ENCODE measurements around the gene HOXC9. TPM values are rescaled to one million over a fixed set of nuclear protein-coding genes. Genes with fewer than 3 reads are reported as not detected.

Gene HOXC9
- total and polyA plus RNA-seq, 11 donors, result not detected

DNA sequence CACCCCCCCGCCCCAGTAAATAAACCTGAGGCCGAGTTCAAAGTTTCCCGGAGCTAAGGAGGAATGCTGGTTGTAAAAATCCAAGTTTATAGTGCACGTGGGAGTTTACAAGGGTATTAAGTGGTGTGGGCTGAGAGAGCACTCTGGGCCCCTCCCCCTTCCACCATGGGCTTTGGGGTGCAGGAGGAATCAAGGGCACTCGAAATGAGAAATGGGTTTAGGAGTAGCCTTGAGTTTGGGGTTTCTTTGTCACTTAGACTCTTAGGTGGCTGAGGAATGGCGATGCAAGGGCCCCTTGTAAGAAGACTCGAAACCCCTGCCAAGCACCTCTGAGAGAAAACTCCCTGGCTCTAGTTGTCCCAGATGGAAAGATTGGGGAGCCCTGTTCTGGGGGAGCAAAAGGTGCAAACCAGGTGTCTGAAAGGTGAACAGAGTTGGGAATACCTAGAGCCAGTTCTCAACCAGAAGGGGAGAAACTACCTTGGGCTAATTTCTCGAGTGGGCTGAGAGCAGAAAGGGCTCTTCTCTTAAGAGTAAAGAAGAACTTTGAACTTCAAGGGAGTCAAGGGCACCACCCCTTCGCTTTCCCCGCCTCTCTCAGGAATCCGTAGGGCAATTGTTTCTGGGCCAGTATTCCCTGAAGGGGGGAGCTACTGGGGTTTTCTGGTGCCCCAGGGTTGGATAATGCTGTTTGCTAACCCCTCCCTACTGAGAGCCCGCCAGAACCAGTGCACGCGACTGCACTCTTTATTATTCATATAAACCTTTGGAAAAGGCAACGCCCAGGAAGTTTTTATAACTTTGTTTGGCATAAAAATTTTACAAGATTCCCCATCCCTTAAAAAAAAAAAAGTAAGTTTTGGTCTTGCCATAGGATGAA lies 21.2 kb upstream of the HOXC9 start:
- ATAC-seq, result no peak
- intact Hi-C loops (cut with DNase I), result no loop called here
- Histone ChIP-seq H3K4me3 (no peak overlapping the region), H3K4me1 (peaks cover 0 to 19% (median 11%) of the 10 kb centered on the region in 12 donors), H3K9me3 (no peaks in the 10 kb centered on the region), H3K36me3 (no peaks in the 10 kb centered on the region), H3K27ac (no peak overlapping the region), H3K27me3 (peaks cover 80 to 99% (median 97%) of the 10 kb centered on the region in 9 donors)
- 8 to 12% (median 9%) methylated on average over 15 of the region's 15 CpGs for WGBS, 4 donors
- TF ChIP-seq, protein P1, sequence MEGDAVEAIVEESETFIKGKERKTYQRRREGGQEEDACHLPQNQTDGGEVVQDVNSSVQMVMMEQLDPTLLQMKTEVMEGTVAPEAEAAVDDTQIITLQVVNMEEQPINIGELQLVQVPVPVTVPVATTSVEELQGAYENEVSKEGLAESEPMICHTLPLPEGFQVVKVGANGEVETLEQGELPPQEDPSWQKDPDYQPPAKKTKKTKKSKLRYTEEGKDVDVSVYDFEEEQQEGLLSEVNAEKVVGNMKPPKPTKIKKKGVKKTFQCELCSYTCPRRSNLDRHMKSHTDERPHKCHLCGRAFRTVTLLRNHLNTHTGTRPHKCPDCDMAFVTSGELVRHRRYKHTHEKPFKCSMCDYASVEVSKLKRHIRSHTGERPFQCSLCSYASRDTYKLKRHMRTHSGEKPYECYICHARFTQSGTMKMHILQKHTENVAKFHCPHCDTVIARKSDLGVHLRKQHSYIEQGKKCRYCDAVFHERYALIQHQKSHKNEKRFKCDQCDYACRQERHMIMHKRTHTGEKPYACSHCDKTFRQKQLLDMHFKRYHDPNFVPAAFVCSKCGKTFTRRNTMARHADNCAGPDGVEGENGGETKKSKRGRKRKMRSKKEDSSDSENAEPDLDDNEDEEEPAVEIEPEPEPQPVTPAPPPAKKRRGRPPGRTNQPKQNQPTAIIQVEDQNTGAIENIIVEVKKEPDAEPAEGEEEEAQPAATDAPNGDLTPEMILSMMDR (IDR thresholded peaks at IDR 0.05), result no peak
- no peak for TF ChIP-seq POLR2A (IDR thresholded peaks at IDR 0.05)
- DNase-seq, result no peak

GRCh38 chr12:53980104-53980801 lies 19.7 kb upstream of the HOXC9 start:
- intact Hi-C loops (cut with DNase I), result no loop called here
- Histone ChIP-seq H3K36me3 (no peaks in the 10 kb centered on the region), H3K27ac (no peak overlapping the region), H3K9me3 (no peaks in the 10 kb centered on the region), H3K4me3 (no peak overlapping the region), H3K27me3 (peaks cover 77 to 98% (median 96%) of the 10 kb centered on the region in 9 donors), H3K4me1 (peaks cover 0 to 10% (median 6%) of the 10 kb centered on the region in 12 donors)
- WGBS, 4 donors, result 11 to 21% (median 19%) methylated on average over 7 of the region's 7 CpGs
- TF ChIP-seq POLR2A (IDR thresholded peaks at IDR 0.05), result no peak
- TF ChIP-seq, protein P1 (IDR thresholded peaks at IDR 0.05), result no peak
- no peak for ATAC-seq
- DNase-seq, result no peak

DNA sequence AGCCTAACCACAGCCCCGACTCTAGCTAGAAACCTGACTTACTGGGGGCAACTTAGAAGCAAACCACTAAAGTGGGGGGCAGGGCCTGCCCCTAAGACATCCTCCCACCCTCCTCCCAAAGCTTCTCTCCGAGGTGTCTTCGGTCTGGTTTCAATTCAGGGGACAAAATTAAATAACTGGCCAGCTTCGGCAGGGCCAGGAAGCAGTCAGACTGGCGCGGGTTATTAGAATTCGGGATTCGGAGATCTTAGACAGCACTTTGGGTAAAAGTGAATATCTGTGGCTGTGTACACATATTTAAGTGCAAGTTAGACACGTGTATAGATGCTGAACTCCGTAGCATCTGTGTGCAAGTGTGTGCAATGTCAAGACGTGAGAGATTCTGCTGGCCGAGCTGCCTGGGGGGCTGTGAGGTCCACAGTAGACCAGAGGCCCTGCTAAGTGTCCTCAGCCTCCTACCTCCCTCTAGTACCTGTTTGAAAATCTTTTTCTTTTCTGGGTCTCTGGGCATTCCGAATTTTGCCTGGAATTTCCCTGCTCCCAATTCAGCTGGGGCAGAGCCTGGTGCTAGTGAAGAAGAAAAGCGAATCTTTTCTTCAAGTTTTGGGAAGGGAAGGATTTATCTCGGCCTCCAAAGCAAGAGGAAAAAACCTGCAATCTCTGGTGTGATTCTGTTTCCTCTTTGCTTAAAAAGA lies 19.0 kb upstream of the HOXC9 start:
- H3K9me3 ChIP-seq, result no peaks in the 10 kb centered on the region
- DNase-seq (no peak), ATAC-seq (no peak)
- intact Hi-C loops (cut with DNase I), result no loop called here
- H3K27me3 ChIP-seq, result peaks cover 76 to 98% (median 96%) of the 10 kb centered on the region in 9 donors
- TF ChIP-seq POLR2A (IDR thresholded peaks at IDR 0.05), result no peak
- TF ChIP-seq, protein P1 (IDR thresholded peaks at IDR 0.05), result no peak
- no peak overlapping the region for H3K4me3 ChIP-seq
- 20 to 25% (median 21%) methylated on average over 15 of the region's 15 CpGs for WGBS, 4 donors
- no peaks in the 10 kb centered on the region for H3K36me3 ChIP-seq
- no peak overlapping the region for H3K27ac ChIP-seq
- H3K4me1 ChIP-seq, result peaks cover 0 to 13% (median 8%) of the 10 kb centered on the region in 12 donors
